ENCODE results near the gene ABCF1. TPM values are rescaled to one million over a fixed set of nuclear protein-coding genes. Genes with fewer than 3 reads are reported as not detected.

Gene ABCF1
- total RNA-seq, 3 donors from 2014 or later: 43.0 to 56.0 (median 45.8) TPM

DNA sequence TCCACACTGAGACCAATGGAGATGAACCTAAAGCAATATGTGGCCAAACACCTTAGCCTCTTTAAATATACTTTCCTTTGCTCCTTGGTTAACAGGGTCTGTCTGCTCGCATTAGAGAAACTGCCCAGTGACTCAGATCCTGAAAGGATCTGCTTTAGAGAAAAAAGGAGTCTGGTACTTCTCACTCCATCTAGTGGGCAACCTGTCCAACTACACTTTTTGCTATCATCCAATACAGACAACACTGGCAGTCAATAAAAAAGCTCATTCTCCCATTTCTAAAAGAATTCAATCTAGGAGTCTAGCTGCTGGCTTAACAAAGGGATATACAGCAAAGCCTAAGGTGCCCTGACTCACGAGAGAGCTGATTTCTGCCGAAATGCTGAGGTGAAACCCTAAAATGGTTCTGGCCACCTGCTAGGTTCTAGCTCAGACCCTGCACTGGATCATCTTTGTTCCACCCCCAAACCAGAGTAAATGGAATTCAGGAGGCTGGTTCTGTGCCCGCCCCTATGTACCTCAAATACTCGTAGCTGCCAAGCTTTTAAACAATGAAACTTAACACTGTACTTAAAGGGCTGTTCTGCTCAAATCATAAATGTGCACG is 26.5 kb upstream of the ABCF1 start:
- intact Hi-C loops (cut with DNase I, micrococcal nuclease): loop anchor here (5.0 to 10.0 kb wide), 2 partner anchors 60 to 62 kb away; no protein-coding TSS in a partner anchor
- Histone ChIP-seq H3K36me3 (ENCODE audit: low read depth) (no peaks in the 10 kb centered on the region), H3K4me3 (no peak overlapping the region), H3K9me3 (no peaks in the 10 kb centered on the region), H3K4me1 (ENCODE audit: low read depth) (peaks cover 5% of the 10 kb centered on the region)
- ATAC-seq: peak; percentile 74
- TF ChIP-seq, protein P1, sequence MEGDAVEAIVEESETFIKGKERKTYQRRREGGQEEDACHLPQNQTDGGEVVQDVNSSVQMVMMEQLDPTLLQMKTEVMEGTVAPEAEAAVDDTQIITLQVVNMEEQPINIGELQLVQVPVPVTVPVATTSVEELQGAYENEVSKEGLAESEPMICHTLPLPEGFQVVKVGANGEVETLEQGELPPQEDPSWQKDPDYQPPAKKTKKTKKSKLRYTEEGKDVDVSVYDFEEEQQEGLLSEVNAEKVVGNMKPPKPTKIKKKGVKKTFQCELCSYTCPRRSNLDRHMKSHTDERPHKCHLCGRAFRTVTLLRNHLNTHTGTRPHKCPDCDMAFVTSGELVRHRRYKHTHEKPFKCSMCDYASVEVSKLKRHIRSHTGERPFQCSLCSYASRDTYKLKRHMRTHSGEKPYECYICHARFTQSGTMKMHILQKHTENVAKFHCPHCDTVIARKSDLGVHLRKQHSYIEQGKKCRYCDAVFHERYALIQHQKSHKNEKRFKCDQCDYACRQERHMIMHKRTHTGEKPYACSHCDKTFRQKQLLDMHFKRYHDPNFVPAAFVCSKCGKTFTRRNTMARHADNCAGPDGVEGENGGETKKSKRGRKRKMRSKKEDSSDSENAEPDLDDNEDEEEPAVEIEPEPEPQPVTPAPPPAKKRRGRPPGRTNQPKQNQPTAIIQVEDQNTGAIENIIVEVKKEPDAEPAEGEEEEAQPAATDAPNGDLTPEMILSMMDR (IDR thresholded peaks at IDR 0.05): peak; percentile 57
- no peak for DNase-seq

- Histone ChIP-seq H3K4me1 (ENCODE audit: low read depth) (no peaks in the 10 kb centered on the region), H3K36me3 (ENCODE audit: low read depth) (no peaks in the 10 kb centered on the region), H3K4me3 (no peak overlapping the region), H3K9me3 (no peaks in the 10 kb centered on the region)
- no peak for ATAC-seq
- intact Hi-C loops (cut with DNase I, micrococcal nuclease): loop anchor here (5.0 to 10.0 kb wide), 2 partner anchors 57 to 65 kb away; no protein-coding TSS in a partner anchor
- TF ChIP-seq, protein P1 (IDR thresholded peaks at IDR 0.05): no peak
- no peak for DNase-seq
Measured at GRCh38 chr6:30547454-30547853, 23.8 kb upstream of the ABCF1 start.

- Histone ChIP-seq H3K36me3 (ENCODE audit: low read depth) (no peaks in the 10 kb centered on the region), H3K4me3 (no peak overlapping the region), H3K4me1 (ENCODE audit: low read depth) (no peaks in the 10 kb centered on the region), H3K9me3 (no peaks in the 10 kb centered on the region)
- TF ChIP-seq, protein P1 (IDR thresholded peaks at IDR 0.05): no peak
- no peak for DNase-seq
- no peak for ATAC-seq
- intact Hi-C loops (cut with DNase I, micrococcal nuclease): loop anchor here (5.0 to 10.0 kb wide), 2 partner anchors 56 to 66 kb away; no protein-coding TSS in a partner anchor
Measured at GRCh38 chr6:30548375-30548774, 22.9 kb upstream of the ABCF1 start.

DNA sequence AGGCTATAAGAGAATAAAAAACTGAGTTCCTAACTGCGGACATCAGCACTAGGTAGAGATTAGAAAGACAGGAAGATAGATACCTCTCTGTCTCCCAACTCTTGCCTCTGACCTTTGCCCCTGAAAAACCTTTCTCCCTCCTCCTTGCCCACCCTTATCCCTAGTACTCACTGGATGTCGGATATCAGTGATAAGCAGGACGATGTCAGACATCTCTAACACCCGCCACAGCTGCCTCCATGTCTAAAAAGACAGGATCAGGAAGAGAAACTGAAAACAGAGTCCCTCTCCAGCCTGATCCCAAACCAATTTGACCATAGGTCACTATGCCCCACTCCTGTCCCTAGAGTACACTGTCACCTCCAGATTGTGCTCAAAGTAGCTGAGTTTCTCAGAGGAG is 16.8 kb upstream of the ABCF1 start:
- no peaks in the 10 kb centered on the region for H3K36me3 ChIP-seq (ENCODE audit: low read depth)
- DNase-seq: no peak
- TF ChIP-seq, protein P1 (IDR thresholded peaks at IDR 0.05): no peak
- no peaks in the 10 kb centered on the region for H3K9me3 ChIP-seq
- peaks cover 9% of the 10 kb centered on the region for H3K4me1 ChIP-seq (ENCODE audit: low read depth)
- H3K4me3 ChIP-seq: no peak overlapping the region
- ATAC-seq: no peak
- intact Hi-C loops (cut with DNase I, micrococcal nuclease): no loop called here

DNA sequence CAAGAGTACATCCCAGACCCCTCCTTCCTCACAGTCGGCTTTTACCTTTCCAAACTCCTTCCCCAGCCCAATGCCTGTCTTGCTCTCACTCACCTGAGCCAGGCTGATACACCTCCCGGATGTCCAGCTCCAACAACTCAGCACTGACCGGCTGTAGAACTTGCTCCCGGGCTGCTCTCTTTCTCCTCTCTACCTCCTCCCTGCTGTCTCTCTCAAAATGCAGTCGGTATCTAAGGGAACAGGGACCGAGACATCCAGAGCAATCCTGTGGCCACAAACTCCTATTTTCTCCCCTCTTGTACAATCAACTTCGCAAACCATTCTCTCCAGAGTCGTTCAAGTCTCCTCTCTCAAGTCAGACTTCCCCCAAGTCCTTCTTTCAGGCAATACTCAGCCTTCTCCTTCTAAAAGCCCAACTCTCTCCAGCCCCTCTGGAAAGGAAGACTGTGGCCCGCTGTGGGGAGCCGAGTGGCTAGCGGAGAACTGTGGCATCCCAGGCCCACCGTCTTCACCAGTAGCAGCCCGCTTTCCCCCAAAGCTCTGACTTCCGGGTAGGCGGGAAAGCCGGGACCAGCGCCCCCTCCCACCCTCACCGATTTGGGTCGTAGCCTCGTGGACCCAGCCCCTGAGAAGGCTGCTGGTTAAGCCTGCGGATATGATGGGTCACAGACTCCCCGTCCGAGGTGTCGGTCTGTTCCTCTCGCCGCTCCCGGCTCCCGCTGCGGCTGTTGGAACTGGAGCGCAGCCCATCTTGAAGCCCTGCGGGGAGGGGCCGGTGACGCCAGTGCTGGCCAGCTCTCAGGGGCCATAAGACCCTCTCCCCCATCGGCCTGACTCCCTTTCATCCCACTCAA is 16.1 kb upstream of the ABCF1 start:
- Histone ChIP-seq H3K4me3 (peak overlapping the region; percentile 80), H3K36me3 (ENCODE audit: low read depth) (no peaks in the 10 kb centered on the region), H3K4me1 (ENCODE audit: low read depth) (peaks cover 9% of the 10 kb centered on the region), H3K9me3 (no peaks in the 10 kb centered on the region)
- peak in 2 of 3 donors; percentile 47 to 76 for DNase-seq
- peak; percentile 2 for ATAC-seq
- TF ChIP-seq, protein P1 (IDR thresholded peaks at IDR 0.05): no peak
- intact Hi-C loops (cut with DNase I, micrococcal nuclease): no loop called here
